Mucosa of descending colon (tissue), 3 donors: Measurements from ENCODE around the gene GRM4. TPM values are rescaled to one million over a fixed set of nuclear protein-coding genes. Genes with fewer than 3 reads are reported as not detected.

Experiments used
- ATAC-seq: fragments of 200-7000 bp; cut with Tn5 transposase; one replicate; pipeline ENCODE4 v1.9.1; 2020; ENCODE audit warnings: mild to moderate bottlenecking, moderate library complexity
- DNase-seq, 3 donors: peaks; one replicate each; pipeline ENCODE4 v3.0.0-alpha.2; 2020
- H3K36me3 ChIP-seq: fragments of 200-600 bp; one replicate; pipeline ENCODE4 v1.8.0; 2021; ENCODE audit warnings: low read depth, mild to moderate bottlenecking
- H3K4me1 ChIP-seq: fragments of 200-600 bp; one replicate; pipeline ENCODE4 v1.8.0; 2021; ENCODE audit warnings: low read depth, mild to moderate bottlenecking
- H3K4me3 ChIP-seq: fragments of 200-600 bp; one replicate; pipeline ENCODE4 v1.8.0; 2021; ENCODE audit warnings: mild to moderate bottlenecking
- H3K9me3 ChIP-seq: fragments of 200-600 bp; one replicate; pipeline ENCODE4 v1.8.0; 2021; ENCODE audit warnings: mild to moderate bottlenecking
- intact Hi-C, 2 donors: fragments of 100-400 bp; cut with DNase I in 1 of 2; cut with micrococcal nuclease in 1 of 2; formaldehyde crosslinking; loops; one replicate each; pipeline versions ENCODE4 v1.11.0 to v1.11.1; 2022; cut with DNase I, micrococcal nuclease
- total RNA-seq, 3 donors: library from RNA; stranded (reverse); fragmentation: NEBNext Ultra II Directional in 2 of 3; extraction: Animal tissue kit (Norgen Biotek cat#: 25700) in 2 of 3; gene quantifications; one replicate each; pipeline versions ENCODE4 v1.2.1 to v1.2.4, GENCODE V29; 2021 to 2023
- TF ChIP-seq, protein P1 (sequence below): fragments of 200-600 bp; IDR thresholded peaks from one replicate; pipeline ENCODE4 v1.8.0; 2022; ENCODE audit warnings: antibody characterized with exemption, mild to moderate bottlenecking
- donor health status: DM: no; HTN: no; CAD: no; lungs with moderate emphysema.
- donor health status: DM: no; HTN: no; CAD: no.
- donor health status: DM: no; HTN: yes; CAD: no.

Gene GRM4
- total RNA-seq, 3 donors from 2014 or later: 0.22 to 0.25 TPM; not detected in 1

DNA sequence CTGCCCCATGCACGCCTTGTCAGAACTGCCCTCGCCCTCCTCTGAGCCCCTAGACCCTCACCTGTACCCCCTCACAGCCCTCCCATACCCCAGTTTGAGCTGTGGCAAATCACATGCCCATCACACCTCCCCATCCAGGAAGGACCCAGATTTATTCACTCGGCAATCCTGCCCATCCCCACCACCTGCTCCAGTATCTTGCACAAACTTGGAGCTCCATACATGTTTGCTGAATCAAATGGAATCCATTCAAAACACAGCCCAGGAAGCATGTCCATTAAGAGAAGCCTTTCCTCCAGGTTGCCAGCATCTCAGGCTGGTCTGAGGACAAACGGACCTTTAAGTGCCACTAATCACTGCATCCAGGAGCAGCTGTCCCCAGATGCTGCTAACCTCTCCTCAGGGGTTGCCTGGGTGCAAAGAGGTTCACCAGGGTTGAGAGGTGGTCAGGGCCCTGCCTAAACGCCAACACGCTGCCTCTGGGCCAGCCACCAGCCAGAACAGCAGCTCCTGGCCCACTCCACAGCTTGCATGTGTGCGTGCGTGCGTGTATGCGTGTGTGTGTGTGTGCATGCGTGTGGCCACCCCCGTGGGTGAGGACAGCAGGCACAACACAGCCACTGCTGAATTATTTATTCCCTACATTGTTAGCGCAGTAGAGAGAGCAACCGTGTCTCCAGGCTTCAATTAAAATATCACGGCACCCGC, 31.0 kb downstream of the GRM4 start:
- Histone ChIP-seq H3K36me3 (no peaks in the 10 kb centered on the region), H3K9me3 (no peaks in the 10 kb centered on the region), H3K4me1 (no peaks in the 10 kb centered on the region), H3K4me3 (no peak overlapping the region)
- DNase-seq (no peak), ATAC-seq (no peak)
- TF ChIP-seq, protein P1, sequence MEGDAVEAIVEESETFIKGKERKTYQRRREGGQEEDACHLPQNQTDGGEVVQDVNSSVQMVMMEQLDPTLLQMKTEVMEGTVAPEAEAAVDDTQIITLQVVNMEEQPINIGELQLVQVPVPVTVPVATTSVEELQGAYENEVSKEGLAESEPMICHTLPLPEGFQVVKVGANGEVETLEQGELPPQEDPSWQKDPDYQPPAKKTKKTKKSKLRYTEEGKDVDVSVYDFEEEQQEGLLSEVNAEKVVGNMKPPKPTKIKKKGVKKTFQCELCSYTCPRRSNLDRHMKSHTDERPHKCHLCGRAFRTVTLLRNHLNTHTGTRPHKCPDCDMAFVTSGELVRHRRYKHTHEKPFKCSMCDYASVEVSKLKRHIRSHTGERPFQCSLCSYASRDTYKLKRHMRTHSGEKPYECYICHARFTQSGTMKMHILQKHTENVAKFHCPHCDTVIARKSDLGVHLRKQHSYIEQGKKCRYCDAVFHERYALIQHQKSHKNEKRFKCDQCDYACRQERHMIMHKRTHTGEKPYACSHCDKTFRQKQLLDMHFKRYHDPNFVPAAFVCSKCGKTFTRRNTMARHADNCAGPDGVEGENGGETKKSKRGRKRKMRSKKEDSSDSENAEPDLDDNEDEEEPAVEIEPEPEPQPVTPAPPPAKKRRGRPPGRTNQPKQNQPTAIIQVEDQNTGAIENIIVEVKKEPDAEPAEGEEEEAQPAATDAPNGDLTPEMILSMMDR: no peak
- intact Hi-C loops: no loop called here

DNA sequence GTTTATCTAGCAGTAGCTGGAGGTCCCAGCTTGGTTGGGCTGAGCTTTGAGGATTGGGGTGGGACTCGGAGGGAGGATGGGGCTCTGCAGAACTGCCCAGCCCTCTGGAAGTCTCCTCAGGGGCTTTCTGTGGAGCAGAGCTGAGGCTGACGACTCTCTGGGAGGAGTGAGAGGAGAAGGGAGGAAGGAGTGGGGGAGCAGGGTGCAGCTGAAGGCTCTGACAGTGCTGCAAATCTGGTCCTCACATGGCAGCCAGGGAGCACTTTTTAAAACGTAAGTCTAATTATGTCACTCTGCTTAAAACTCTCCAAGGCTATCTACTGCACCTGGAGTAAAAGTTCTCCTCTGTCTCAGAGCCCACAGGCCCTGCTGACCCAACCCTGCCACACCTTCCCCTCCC, 32.4 kb downstream of the GRM4 start:
- Histone ChIP-seq H3K4me1 (no peaks in the 10 kb centered on the region), H3K4me3 (no peak overlapping the region), H3K9me3 (no peaks in the 10 kb centered on the region), H3K36me3 (no peaks in the 10 kb centered on the region)
- intact Hi-C loops: no loop called here
- TF ChIP-seq, protein P1: no peak
- DNase-seq (no peak), ATAC-seq (no peak)

DNA sequence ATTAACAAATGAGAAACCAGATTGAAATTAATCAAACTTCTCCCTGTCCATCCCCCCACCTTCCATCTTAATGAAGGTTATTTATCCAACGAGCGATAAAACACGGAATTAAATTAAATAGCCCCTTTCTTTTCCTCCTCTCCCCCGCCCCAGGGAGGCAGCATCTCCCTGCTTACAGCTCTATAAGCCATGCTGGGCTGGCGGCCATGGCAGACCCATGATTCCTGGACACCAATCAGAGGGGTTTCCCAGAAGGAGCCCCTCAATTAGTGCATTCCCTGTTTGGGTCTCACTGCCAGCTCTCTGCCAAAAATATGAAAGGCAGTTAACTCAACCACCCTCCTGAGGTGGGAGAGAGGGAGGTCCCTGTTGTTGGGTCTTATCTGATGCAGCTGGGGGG, 33.8 kb downstream of the GRM4 start:
- intact Hi-C loops: no loop called here
- H3K9me3 ChIP-seq: no peaks in the 10 kb centered on the region
- DNase-seq: no peak

DNA sequence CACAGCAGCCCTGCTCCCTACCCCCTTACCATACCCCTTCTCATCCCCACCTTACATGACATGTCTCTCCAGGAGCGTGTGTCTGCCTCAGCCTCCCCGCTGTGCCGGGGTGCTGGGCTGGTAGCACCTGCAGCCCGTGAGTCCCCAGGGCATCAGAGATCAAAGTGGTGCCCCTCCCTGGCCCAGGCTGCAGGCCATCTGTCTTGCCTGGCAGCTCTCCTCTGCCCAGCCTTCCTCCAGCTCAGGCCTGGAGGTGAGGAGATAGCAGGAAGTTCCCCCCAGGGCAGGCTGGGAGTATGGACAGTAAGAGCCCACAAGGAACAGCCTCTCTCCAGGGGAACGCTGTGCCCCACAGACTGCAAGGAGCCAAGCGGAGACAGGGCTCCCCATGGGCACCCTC, 35.3 kb downstream of the GRM4 start:
- no peak for ATAC-seq
- TF ChIP-seq, protein P1: no peak
- no peak for DNase-seq
- H3K36me3 ChIP-seq: no peaks in the 10 kb centered on the region
- no peak overlapping the region for H3K4me3 ChIP-seq
- H3K4me1 ChIP-seq: no peaks in the 10 kb centered on the region
- no peaks in the 10 kb centered on the region for H3K9me3 ChIP-seq
- intact Hi-C loops: no loop called here

More for the DNA sequence above, 33.8 kb downstream of the GRM4 start:
- Histone ChIP-seq H3K4me1 (no peaks in the 10 kb centered on the region), H3K4me3 (no peak overlapping the region), H3K36me3 (no peaks in the 10 kb centered on the region)
- TF ChIP-seq, protein P1: no peak
- ATAC-seq: no peak

DNA sequence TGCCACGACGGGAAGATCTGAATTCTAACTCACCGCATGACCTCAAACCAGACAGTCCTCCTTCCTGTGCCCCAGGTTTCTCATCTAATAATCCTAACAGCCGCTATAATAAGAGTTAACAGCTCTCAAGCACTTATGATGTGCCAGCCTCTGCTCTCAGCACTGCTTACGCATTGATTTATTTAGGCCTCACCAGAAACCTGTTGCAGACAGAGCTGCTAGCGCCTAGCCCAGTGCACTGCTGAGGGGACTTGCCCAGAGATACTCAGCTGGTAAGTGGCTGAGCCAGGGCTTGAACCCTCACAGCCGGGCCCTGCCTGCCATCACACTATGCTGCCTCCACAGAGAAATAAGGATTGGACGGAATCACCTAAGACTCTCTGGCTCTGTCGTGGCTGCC, 37.7 kb downstream of the GRM4 start:
- DNase-seq: no peak
- Histone ChIP-seq H3K4me3 (no peak overlapping the region), H3K9me3 (no peaks in the 10 kb centered on the region), H3K4me1 (no peaks in the 10 kb centered on the region), H3K36me3 (no peaks in the 10 kb centered on the region)
- ATAC-seq: no peak
- intact Hi-C loops: no loop called here
- TF ChIP-seq, protein P1: no peak

DNA sequence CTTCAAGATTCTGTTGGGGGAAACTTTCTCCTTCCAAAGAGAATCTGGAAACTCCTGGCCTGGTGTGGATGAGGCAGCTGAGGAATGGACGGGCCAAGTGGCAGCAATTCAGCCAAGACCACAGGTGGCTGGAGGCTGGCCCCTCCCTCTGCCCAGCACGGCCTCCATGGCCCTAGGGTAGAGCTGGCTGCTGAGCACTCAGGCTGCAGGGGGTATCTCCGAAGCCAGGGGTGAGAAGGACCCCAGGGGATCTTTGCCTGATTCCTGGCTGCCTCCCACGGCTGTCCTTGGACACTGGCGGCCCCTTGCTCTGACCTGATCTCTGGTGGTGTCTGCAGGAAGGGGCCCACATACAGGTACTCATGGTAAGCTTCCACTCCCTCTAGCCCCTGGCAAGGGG, 39.0 kb downstream of the GRM4 start:
- ATAC-seq (no peak), DNase-seq (no peak)
- no peaks in the 10 kb centered on the region for H3K4me1 ChIP-seq
- intact Hi-C loops: no loop called here
- no peaks in the 10 kb centered on the region for H3K9me3 ChIP-seq
- no peaks in the 10 kb centered on the region for H3K36me3 ChIP-seq
- TF ChIP-seq, protein P1: no peak
- no peak overlapping the region for H3K4me3 ChIP-seq
